NCI-H2107 (cell line): ENCODE data around the gene SSR1.
"Not testable (repeated sequence)": the region's sequence is repeated elsewhere in the genome, so short reads cannot be mapped to it uniquely, and the experiment has no call there.

Experiments used
- DNase-seq: peaks from one replicate; lab custom pipeline; 2025; lab: John Stamatoyannopoulos, UW

The SSR1 gene

DNA sequence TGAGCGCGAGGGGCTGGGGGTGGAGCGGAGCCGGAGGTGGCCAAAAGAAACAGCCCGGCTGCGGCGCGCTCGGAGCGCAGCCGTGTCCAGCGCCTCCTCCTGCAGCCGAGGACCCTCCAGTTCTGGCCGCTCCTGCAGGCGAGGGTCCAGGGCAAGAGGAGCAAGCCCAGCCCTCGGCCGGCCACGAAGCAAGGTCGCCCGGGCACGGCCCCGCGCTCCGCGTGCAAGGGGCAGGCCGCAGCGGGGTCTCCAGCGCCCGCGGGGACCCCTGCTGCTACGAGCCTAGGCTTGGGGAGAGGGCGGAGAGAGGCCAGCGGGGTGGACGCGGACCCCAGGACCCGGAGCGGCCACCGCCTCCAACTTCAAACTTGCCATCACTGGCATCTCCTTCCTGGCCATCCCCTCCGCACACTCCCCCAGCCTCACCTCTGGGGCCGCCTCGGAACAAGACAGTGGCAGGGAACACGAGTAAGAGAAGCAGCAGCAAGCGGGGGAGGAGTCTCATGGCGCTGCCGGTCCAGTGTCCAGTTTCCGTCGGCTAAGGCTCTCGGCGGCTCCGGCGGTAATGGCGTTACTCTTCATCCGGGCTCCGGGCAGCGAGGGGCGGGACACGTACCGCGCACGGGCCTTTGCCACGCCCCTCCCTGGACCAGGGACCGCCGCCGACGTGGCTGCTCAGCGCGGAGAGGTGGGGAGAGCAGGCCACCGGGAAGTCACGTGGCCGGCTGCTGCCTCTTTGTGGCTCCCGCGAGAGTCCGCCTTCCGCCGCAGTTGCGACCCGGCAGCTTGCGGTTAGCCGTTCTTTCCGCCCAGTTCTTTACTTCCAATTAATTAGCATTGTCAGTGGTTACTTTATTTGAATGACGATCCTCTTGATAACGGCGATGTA is at the start of gene SSR1:
TSS of gene SSR1 (minus strand) at position 584 of the 889 bp plus-strand sequence. CDS start at position 505, 79 bp downstream.
- DNase-seq = peak; percentile 84

DNA sequence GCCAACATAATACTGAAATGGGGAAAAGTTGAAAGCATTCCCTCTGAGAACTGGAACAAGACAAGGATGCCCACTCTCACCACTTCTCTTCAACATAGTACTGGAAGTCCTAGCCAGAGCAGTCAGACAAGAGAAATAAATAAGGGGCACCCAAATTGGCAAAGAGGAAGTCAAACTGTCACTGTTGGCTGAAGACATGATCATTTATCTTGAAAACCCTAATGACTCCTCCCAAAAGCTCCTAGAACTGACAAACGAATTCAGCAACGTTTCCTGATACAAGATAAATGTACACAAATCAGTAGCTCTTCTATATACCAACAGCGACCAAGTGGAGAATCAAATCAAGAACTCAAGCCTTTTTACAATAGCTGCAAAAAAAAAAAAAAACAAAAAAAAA is 38.9 kb upstream of the SSR1 start:
- DNase-seq = not testable (repeated sequence)

DNA sequence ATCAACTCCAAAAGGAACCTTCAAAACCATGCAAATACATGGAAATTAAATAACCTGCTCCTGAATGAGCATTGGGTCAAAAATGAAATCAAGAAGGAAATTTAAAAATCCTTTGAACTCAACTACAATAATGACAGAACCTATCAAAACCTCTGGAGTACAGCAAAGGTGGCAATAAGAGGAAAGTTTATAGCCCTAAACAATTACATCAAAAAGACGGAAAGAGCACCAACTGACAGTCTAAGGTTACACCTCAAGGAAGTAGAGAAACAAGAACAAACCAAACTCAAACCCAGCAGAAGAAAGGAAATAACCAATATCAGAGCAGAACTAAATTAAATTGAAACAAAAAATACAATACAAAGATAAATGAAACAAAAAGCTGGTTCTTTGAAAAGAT is 37.6 kb upstream of the SSR1 start:
- DNase-seq = not testable (repeated sequence)

DNA sequence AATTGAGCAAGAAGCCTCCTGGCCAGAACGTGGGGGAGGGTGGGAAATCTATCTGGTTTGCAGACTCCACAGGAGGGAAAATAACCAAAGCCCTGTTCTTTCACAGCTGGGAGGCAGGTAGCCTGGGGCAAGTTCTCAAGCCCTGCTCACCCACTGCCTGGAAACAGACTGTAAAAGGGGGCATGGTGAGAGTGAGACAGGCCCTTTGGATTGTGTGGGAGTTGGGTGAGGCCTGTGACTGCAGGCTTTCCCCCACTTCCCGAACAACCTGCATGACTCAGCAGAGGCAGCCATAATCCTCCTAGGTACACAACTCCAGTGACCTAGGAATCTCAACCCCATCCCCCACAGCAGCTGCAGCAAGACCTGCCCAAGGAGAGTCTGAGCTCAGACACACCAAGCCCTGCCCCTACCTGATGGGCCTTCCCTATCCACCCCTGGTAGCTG is 34.6 kb upstream of the SSR1 start:
- DNase-seq = not testable (repeated sequence)

DNA sequence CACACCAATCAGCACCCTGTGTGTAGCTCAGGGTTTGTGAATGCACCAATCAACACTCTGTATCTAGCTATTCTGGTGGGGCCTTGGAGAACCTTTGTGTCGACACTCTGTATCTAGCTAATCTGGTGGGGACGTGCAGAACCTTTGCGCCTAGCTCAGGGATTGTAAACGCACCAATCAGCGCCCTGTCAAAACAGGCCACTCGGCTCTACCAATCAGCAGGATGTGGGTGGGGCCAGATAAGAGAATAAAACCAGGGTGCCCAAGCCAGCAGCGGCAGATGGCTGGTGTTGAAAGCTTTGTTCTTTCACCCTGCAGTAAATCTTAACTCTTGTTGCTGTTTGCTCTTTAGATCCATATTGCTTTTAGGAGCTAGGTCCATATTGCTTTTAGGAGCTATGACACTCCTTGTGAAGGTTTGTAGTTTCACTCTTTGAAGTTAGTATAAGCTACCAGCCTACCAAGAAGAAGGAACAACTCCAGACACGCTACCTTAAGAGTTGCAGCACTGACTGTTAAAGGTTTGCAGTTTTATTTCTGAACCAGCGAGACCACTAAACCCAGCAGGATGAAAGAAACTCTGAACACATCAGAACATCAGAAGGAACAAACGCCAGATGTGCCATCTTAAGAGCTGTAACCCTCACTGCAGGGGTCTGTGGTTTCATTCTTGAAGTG is 31.9 kb upstream of the SSR1 start:
- DNase-seq = not testable (repeated sequence)

DNA sequence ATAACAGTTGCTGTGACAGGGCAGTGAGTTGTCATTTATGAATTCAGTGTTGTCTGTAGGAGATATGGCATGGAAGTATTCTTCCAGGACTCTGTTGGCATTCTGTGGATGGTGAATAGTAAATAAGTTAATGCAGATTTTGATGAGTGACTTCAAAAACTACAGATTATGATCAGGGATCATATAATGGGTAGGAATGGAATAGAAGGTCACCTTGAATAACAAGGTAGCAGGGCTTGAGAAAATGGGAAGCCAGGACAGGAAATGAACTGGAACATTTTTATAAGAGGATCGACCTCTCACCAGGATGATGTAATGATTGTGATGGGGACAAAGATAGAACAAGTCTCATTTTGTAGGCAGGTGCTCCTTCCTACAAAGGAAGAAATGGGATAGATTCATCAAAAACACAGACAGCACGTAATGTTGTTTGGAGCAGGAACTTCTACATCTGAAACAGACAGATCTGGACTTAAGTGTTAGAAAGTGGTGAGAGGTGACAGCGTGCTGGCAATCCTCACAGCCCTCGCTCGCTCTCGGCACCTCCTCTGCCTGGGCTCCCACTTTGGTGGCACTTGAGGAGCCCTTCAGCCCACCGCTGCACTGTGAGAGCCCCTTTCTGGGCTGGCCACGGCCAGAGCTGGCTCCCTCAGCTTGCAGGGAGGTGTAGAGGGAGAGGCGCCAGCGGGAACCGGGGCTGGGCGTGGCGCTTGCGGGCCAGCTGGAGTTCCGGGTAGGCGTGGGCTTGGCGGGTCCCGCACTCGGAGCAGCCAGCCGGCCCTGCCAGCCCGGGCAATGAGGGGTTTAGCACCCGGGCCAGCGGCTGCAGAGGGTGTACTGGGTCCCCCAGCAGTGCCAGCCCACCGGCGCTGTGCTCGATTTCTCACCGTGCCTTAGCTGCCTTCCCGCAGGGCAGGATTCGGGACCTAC is 30.8 kb upstream of the SSR1 start:
- no peak for DNase-seq

DNA sequence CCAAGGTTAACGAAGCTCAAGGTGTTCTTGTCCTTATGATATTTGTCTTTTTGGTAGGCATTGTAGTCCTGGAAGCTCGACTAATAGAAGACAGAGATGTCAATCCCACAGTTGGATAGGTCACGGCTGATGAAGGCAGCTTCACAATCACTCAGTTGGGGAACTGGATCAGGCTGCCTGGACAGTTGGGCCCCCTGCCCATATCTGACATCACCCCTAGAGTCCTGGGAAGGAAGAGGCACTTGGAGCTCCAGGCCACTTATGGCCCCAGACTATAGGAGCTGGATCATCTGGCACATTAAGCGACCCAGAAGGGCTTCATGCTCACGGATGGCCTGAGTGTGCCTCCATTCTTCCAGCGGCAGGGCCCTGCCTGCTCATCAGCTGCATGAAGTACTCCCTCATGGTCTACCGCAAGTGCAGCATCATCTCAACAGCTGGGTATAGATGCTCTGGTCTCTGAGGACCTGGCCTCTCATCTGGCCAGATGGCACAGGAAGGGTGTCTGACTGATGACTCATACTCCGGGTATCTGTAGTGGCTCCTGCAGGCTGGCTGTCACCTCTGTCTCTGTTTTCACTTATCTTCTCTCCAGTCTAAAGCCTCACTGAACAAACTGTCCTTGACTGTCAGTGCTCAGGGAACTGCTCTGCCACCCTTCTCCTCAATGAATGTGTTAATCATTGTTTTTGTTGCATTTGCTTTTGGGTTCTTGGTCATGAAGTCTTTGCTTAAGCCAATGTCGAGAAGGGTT is 29.2 kb upstream of the SSR1 start:
- no peak for DNase-seq

DNA sequence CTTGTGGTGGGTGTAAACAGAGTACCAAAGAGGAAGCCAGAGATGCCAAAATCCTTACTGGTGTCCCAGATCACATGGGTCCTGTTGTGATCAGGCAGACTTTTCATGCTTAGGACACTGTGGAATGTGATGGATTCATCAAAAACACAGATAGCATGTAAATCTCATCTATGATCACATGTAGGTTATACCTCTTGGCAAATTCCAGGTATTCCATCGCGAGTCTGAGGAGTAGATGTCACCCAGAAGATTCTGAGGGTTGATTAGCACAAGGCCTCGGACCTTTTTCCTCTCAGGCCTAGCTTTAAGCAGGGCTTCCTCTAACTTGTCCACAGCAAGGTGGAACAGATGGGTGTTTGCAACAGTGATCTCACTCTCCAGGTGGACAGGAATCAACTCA is 28.3 kb upstream of the SSR1 start:
- no peak for DNase-seq

DNA sequence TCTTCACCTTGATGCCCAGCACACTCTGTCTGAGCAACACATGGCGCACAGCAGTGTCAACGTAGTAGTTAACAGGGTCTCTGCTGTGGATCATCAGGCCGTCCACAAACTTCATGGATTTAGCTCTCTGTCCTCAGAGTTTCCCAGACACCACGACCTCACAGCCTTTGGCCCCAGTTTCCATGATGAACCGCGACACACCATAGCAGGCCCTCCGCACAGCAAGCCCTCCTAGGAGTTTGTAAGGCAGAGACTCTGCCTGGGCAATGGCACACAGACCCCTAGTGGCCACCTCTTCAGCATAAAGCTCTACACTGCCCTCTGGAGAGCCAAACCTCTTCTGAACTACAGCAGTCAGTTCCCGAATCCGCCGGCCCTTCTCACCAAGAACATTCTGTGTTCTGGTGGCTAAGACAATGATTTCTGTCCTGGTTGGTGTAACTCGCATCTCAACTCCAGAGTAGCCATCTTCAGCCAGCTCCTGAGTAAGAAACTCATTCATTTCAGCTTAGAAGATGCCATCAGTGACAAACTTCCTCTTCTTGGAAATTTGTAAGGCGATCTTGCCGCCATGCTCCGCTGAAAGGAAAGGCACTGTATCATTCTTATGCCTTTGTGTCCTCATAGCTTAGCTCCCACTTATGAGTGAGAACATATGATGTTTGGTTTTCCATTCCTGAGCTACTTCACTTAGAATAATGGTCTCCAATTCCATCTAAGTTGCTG is 26.2 kb upstream of the SSR1 start:
- not testable (repeated sequence) for DNase-seq

DNA sequence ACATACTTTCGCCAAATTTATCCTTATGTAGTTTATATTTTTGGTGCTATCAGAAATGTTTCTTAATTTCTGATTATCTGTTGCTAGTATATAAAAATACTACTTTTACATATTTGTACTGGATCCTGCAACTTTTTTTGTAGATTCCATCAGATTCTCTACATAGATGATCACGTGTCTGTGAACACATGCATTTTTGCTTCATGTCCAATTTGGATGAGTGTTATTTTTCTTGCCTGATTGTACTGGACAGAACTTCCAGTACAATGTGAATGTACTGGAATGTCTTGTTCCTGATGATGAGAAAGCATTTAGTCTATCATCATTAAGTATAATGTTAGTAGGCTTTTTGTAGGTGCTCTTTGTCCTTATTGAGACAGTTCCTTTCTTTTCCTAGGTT is 25.0 kb upstream of the SSR1 start:
- no peak for DNase-seq

DNA sequence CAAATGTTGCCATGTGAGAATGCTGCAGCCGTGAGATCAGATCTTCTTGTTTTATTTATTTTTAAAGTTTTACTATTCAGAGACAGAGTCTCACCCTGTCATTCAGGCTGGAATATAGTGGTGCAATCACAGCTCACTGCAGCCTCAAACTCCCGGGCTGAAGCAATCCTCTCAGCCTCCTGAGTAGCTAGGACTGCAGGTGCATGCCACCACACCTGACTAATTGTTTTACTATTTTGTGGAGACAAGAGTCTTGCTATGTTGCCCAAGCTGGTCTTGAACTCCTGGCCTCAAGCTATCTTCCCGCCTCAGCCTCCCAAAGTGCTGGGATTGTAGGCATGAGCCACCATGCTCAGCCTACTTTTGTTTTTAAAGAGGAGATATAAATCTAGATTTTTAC is 22.5 kb upstream of the SSR1 start:
- DNase-seq = no peak

DNA sequence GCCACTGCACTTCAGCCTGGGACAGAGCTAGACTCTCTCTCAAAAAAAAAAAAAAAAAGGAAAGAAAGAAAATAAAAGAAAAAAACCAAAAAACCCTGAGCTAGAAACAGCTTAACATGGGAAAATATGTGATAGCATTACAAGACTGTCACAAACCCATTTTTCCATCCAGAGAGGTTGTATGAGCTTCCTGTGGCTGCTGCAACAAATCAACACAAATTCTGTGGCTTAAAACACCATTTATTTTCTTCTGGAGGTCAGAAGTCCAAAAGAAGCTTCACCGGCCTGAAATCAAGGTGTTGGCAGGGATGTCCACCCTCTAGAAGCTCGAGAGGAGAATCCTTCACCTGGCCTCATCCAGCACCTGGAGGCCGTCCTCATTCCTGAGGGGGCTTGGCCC is 21.7 kb upstream of the SSR1 start:
- no peak for DNase-seq

DNA sequence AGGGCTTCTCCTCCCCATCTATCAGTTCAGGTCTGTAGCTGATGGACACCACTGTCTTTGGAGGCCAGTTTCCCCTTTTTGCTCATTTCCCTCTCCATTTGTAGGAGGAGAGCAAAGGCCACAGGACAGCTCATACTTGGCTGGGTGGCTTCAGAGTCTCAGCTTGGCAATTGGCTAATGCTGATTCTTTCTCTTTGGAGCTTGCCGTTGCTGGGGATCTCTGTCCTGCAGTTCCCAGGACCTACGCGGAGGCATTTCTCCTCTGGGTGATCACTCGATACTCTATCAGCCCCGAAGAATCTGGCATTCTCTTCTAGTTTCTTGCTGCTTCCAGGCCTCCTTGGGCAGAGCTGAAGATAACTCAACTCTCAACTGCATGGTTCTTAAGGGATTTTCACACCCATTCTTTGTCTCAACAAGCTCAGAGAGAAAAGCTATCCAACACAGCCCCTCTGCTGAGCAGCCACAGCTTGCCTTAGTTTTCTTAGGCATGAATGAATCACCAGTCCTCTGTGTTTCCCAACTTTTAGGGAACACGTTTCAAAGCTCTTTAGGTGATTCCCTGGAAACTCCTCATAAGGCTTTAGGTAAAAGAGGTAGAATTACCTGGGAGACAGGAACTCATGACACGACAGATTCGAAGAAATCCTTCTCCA is 19.2 kb upstream of the SSR1 start:
- DNase-seq = no peak

DNA sequence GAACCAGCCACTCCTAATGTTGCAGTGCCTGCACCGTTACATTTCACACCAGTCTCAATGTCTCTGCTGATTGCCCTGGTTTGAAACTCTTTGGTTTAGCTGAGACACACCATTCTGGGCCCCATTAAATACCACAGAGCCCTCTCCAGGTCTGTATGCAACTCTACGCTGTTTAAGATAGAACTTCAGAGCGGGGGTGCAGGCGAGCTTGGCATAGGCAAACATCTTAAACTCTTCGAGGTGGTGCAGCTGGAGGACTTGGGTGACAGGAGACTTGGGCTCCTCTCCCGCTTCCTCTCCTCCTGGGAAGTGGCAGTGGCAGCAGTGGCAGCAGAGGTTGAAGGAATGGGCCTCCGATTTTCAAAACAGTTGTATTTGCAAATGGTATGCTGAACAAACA is 18.5 kb upstream of the SSR1 start:
- DNase-seq = no peak

DNA sequence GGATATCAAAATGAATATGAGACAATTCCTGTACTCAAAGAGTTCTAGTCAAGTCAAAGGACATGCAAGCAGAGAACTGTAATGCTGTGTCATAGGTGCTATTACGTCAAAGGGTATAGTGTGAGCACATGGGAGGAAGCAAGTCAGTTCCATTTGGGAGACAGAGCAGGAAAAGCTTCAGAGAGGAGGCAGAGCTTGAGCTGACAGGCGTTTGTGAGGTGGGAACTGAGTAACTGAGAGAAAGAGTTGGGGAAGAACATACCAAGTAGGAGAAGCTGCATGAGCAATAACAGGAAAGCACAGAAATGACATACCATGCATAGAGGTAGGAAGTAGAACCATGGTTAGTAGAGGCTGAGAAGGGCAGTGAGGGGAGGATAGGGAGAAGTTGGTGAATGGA is 15.2 kb upstream of the SSR1 start:
- no peak for DNase-seq

DNA sequence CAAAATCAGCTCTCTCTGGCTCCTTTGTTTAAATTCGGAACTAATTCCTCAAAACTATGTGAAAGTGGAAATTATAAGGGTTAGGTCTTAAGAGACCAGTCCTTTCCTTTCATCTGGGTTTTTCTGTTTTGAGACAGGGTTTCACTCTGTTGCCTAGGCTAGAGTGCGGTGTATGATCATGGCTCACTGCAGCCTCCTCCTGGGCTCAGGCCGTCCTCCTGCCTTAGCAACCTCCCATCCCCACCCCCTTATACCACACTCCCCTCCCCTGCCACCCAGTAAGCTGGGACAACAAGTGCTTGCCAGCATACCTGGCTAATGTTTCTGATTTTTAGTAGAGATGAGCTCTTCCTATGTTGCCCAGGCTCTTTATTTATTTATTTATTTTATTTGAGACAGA is 12.8 kb upstream of the SSR1 start:
- DNase-seq = no peak

DNA sequence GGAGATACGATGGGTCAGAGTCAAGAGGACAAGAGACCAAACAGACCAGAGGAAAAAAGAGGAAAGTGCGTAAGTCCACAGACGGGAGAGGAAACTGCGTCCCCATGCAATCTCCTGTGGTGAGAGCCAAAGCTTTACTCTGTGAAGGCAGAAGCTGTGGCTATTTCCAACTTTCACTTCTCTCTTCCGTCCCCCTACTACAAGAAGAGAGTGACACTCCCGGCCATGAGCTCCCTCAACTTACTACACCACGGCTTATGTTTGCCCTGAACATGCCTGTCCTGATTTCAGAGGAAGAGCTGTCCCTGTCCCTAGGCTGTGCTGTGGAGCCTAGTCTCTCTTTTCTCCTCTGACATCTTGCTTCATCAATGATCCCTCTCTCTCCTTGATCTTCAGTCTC is 11.5 kb upstream of the SSR1 start:
- no peak for DNase-seq

DNA sequence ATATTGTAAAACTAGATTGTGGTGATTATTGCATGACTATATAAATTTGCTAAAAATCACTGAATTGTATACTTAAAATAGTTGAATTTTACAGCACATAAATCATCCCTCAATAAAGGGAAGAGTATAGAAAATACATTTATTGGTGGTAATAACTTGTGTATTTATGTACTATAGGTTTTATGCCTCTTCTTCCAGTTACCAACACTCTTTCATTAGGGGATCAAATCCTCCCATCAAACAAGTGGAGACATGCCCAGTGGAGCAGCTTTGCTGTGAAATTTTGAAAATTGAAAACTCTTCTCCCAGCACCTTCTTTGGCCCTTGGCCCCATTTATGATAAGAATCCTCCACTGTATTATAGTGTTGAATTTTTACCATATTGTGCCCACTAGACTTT is 10.1 kb upstream of the SSR1 start:
- no peak for DNase-seq

DNA sequence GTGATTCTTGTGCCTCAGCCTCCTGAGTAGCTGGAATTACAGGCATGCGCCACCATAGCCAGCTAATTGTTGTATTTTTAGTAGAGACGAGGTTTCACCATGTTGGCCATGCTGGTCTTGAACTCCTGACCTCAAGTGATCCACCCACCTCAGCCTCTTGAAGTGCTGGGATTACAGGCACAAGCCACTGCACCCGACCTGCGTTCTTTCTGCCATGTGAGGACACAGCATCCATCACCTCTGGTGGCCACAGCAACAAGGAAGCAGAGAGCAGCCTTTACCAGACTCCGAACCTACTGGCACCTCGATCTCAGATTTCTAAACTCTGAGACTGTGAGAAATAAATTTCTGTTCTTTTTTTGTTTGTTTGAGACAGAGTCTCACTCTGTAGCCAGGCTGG is 8.9 kb upstream of the SSR1 start:
- DNase-seq = not testable (repeated sequence)

DNA sequence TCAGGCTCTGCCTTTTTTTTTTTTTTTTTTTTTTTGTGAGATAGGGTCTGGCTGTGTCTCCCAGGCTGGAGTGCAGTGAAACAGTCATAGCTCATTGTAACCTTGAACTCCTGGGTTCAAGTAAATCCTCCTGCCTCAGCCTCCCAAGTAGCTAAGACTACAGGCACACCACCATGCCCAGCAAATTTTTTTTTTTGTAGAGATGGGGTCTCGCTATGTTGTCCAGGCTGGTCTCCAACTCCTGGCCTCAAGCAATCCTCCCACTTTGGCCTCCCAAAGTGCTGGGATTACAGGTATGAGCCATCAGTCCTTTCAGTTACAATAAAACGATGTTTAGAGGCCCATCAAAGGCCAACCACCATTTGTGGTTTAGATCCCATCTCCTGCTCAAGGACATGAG is 6.4 kb upstream of the SSR1 start:
- DNase-seq = not testable (repeated sequence)
